Astrocyte of the hippocampus (primary cell): ENCODE results near the gene CHAD.
A peak's percentile ranks its signal among the peaks of the same experiment; 100 is the strongest.
"Not testable (repeated sequence)": the region's sequence is repeated elsewhere in the genome, so short reads cannot be mapped to it uniquely, and the experiment has no call there.

ENCODE experiments used
- DNase-seq: peaks from one replicate; pipeline ENCODE4 v3.0.0; 2011; ENCODE audit warnings: low read depth, low spot score

CHAD gene

GRCh38 chr17:50475362-50475761, 6.7 kb upstream of the CHAD start:
- DNase-seq, result no peak

- DNase-seq, result no peak
Observed at GRCh38 chr17:50474523-50474922, 5.8 kb upstream of the CHAD start.

GRCh38 chr17:50473901-50474300, 5.2 kb upstream of the CHAD start:
- DNase-seq, result no peak

- DNase-seq, result not testable (repeated sequence)
Observed at GRCh38 chr17:50472761-50473161, 4.1 kb upstream of the CHAD start.

- DNase-seq, result no peak
Observed at GRCh38 chr17:50472286-50472685, 3.6 kb upstream of the CHAD start.

GRCh38 chr17:50471009-50471905, 2.6 kb upstream of the CHAD start:
- DNase-seq, result no peak

- DNase-seq, result no peak
Observed at GRCh38 chr17:50470426-50470825, 1.7 kb upstream of the CHAD start.

- no peak for DNase-seq
Observed at GRCh38 chr17:50469671-50470305, 1.1 kb upstream of the CHAD start.

- peak; percentile 30 for DNase-seq
Observed at GRCh38 chr17:50469208-50469605, 527 bp upstream of the CHAD start.

GRCh38 chr17:50467855-50468303, 801 bp downstream of the CHAD start:
- DNase-seq, result no peak

- DNase-seq, result no peak
Observed at GRCh38 chr17:50467114-50467854, 1.4 kb downstream of the CHAD start.

- DNase-seq, result no peak
Observed at GRCh38 chr17:50466371-50467113, 2.1 kb downstream of the CHAD start.

- DNase-seq, result no peak
Observed at GRCh38 chr17:50465635-50466034, 3.0 kb downstream of the CHAD start.

GRCh38 chr17:50465171-50465570, 3.5 kb downstream of the CHAD start:
- no peak for DNase-seq

- no peak for DNase-seq
Observed at GRCh38 chr17:50464736-50465135, 3.9 kb downstream of the CHAD start.

GRCh38 chr17:50464121-50464520, 4.6 kb downstream of the CHAD start:
- DNase-seq, result no peak

GRCh38 chr17:50462446-50462845, 6.2 kb downstream of the CHAD start:
- no peak for DNase-seq

- no peak for DNase-seq
Observed at GRCh38 chr17:50461550-50462132, 7.0 kb downstream of the CHAD start.

GRCh38 chr17:50460831-50461526, 7.7 kb downstream of the CHAD start:
- DNase-seq, result no peak

- no peak for DNase-seq
Observed at GRCh38 chr17:50459756-50460155, 8.9 kb downstream of the CHAD start.
